HG03575 (cell line): ENCODE data around the gene FLT3LG.
"Not testable (repeated sequence)": the region's sequence is repeated elsewhere in the genome, so short reads cannot be mapped to it uniquely, and the experiment has no call there.

Experiments used
- ATAC-seq: cut with Tn5 transposase; IDR thresholded peaks from one replicate; pipeline ENCODE4 v1.9.1; 2021; ENCODE audit not compliant: unreplicated experiment, insufficient number of reproducible peaks, low FRiP score; ENCODE audit errors: extremely low read depth

FLT3LG gene

DNA sequence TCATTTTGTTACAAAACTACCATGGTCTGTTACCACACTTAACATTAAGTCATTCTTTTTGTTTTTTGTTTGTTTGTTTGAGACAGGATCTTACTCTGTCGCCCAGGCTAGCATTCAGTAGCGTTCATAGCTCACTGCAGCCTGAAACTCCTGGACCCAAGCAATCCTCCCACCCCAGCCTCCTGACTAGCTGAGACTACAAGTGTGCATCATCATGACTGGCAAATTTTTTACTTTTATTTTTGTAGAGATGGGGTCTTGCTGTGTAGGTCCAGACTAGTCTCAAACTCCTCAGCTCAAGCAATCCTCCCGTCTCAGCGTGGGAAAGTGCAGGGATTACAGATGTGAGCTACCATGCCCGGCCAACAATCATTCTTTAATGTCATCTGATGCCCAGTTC, 17.7 kb upstream of the FLT3LG start:
- ATAC-seq: no peak

DNA sequence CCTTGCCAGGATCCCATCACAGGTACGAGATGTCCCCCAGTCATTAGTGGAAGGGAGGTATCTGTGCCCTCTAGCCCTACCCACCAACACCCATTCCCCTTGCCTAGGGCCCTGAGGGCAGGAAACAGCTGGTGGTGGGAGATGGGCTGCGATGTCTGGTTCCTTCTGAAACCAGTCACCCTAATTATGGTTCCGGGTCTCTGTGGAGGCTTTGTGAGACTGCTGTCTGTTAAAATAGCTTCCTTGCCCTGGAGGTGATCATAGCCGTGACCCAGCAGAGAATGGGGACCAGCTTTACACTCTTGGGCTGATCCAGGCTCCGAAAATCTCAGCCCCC, 15.5 kb upstream of the FLT3LG start:
- no peak for ATAC-seq

DNA sequence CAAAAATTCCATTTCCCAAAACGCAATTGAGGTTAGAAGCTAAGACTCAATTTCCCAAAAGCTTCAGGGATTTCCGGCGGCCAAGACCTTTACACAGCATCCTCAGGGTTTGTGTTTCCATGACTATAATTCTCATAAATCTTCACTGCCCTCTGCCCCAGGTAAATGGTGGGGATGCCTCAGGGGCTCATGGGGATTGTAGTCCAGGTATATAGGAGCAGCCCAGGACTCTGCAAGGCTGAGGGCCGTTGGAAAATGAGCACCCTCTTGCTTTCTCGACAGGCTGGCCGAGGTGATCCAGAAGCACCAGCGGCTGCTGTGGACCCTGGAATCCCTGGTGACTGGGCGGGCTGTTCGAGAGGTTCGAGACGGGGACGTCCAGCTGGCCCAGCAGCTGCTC, 14.6 kb upstream of the FLT3LG start:
- ATAC-seq: no peak

DNA sequence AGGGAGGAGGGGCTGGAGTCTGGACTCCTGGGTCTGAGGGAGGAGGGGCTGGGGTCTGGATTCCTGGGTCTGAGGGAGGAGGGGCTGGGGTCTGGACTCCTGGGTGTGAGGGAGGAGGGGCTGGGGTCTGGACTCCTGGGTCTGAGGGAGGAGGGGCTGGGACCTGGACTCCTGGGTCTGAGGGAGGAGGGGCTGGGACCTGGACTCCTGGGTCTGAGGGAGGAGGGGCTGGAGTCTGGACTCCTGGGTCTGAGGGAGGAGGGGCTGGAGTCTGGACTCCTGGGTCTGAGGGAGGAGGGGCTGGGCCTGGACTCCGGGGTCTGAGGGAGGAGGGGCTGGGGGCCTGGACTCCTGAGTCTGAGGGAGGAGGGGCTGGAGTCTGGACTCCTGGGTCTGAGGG, 12.9 kb upstream of the FLT3LG start:
- ATAC-seq: not testable (repeated sequence)

DNA sequence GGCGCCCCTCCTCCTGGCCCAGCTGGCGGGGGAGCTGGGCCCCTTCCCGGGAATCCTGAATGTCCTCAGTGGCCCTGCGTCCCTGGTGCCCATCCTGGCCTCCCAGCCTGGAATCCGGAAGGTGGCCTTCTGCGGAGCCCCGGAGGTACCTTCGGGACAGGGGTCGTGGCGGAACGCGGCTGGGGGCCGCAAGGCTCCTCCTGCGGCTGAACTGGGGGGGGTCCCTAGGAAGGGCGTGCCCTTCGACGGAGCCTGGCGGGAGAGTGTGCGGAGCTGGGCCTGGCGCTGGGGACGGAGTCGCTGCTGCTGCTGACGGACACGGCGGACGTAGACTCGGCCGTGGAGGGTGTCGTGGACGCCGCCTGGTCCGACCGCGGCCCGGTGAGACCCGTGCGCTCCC, 12.4 kb upstream of the FLT3LG start:
- ATAC-seq: no peak

DNA sequence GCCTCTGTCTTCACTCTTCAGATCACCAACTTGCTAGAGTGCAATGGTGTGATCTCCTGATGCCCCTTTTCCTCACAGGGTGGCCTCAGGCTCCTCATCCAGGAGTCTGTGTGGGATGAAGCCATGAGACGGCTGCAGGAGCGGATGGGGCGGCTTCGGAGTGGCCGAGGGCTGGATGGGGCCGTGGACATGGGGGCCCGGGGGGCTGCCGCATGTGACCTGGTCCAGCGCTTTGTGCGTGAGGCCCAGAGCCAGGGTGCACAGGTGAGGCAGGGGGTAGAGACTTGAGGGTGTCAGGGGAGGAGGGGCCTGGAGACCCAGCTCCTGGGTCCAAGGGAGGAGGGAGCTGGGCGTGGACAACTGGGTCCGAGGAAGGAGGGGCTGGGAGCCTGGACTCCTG, 11.5 kb upstream of the FLT3LG start:
- ATAC-seq: no peak

DNA sequence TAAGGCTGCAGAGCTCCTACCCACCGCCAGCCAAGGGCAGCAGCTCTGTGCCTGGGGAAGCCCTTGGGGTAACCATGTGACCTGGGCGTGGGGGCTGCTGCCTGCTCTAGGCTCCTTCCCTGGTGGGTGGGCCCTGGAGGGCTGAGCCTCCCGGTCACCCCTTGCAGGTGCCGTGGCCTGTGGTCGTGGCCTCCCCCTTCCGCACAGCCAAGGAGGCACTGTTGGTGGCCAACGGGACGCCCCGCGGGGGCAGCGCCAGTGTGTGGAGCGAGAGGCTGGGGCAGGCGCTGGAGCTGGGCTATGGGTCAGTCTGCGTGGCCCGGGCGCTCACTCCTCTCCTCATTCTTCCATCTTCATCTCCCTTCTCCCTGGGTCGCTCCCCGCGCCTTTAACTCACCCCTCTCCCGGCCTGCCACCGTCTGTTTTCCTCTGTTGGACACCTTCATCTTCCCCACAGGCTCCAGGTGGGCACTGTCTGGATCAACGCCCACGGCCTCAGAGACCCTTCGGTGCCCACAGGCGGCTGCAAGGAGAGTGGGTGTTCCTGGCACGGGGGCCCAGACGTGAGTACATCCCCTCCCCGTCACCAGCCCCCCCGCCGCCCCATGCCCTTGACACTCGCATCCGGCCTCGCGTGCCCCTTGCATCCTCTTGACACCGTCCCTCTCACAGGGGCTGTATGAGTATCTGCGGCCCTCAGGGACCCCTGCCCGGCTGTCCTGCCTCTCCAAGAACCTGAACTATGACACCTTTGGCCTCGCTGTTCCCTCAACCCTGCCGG, 9.9 kb upstream of the FLT3LG start:
- no peak for ATAC-seq

DNA sequence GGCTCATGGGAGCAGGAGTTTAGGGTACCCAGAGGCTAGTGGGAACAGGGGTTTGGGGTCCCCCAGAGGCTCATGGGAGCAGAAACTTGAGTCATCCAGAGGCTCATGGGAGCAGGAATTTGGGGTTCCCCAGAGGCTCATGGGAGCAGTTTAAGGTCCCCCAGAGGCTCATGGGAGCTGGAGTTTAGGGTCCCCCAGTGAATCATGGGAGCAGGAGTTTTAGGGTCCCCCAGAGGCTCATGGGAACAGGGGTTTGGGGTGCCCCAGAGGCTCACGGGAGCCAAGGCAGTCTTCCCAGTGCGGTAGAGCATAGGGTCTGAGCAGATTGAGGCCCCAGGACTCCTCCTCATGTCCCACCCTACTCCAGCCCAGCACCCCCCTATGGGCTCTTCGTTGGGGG, 8.6 kb upstream of the FLT3LG start:
- ATAC-seq: no peak

DNA sequence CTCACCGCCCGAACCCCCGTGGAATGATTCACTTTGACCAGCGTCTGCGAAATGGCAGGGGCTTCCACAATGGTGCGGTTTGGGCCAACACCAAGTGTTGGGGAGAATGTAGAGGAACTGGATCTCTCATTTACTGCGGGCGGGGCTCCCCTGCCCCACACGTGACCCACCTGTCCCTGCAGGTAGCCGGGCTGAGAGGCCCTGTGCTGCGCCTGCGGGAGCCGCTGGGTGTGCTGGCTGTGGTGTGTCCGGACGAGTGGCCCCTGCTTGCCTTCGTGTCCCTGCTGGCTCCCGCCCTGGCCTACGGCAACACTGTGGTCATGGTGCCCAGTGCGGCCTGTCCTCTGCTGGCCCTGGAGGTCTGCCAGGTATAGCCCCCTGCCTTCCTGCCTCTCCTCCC, 5.8 kb upstream of the FLT3LG start:
- no peak for ATAC-seq

DNA sequence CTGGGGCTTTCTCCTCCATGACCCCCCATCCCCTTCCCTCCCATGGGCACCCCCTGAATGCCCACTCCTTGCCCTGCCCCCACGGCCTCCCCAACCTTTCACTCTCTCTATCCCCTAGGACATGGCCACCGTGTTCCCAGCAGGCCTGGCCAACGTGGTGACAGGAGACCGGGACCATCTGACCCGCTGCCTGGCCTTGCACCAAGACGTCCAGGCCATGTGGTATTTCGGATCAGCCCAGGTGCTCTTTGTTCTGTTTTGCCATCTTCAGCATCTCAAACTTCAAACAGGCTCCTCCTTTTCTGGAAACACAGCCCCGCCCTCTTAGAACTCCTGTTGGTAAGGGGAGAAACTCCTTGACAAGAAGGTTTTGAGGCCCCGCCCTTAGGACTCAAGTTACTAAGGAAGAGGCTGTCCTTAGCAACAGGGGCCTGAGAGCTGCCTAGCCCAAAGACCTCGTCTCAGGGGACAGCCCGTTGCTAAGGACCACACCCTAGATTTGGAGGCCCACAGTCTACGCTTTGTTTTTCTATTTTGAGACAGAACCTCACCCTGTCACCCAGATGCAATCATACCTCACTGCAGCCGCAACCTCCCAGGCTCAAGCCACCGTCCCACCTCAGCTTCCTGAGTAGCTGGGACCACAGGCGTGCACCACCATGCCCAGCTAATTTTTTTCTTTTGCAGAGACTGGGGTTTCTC, 5.1 kb upstream of the FLT3LG start:
- no peak for ATAC-seq

DNA sequence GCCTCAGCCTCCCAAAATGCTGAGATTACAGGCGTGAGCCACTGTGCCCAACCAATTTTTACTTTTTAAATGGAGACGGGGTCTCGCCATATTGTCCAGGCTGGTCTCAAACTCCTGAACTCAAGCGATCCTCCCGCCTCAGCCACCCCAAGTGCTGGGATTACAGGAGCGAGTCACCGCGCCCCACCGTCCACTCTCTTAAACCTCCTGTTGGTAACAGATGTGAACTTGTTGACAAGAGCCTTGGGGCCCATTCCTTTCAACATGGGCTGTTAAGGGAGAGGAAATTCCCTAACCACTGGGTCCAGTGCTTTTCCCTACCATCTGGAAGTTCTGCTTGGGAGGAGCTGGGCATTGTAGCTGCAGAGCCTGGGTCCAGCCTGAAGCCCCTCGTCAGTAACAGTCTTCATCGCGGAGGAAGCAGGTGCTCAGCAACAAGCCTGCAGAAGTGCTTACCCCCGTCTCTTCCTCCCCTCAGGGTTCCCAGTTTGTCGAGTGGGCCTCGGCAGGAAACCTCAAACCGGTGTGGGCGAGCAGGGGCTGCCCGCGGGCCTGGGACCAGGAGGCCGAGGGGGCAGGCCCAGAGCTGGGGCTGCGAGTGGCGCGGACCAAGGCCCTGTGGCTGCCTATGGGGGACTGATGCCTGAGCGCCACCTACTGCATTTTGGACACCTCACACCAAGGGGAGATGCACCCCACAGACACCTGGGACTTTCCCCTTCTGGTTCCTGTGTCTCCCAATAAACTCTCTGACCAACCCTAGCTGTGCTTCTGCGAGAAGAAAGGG, 4.0 kb upstream of the FLT3LG start:
- ATAC-seq: no peak

DNA sequence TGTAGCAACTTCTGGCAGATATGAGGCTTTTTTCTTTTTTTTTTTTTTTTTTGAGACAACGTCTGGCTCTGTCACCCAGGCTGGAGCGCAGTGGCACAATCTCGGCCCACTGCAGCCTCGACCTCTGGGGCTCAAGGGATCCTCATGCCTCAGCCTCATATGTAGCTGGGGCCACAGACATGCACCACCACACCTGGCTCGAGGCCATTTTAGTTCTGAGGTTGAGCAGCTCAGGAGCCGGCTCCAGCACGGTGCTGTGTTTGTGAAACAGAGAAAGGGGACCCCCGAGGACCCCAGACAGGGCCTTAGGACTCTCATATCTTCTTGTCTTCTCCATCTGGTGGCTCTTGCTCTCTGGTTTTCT, 3.4 kb upstream of the FLT3LG start:
- no peak for ATAC-seq

DNA sequence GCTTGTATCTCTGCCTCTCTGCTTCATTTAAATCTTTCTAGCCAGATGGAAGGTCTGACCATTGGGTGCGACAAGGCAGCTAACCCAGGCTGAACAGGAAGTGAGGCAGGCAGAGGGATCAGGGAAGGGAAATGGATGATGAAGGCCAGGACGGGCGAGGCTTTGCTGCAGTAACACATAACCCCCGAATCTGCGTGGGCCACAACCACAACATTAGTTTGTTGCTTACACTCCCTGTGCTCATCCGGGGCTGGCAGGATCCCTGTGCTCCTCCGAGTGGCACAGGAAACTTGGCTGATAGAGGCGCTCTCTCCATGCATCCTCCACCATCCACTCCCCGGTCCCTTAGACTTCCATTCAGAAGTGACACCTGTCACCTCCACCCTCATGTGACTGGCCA, 1.1 kb upstream of the FLT3LG start:
- no peak for ATAC-seq

DNA sequence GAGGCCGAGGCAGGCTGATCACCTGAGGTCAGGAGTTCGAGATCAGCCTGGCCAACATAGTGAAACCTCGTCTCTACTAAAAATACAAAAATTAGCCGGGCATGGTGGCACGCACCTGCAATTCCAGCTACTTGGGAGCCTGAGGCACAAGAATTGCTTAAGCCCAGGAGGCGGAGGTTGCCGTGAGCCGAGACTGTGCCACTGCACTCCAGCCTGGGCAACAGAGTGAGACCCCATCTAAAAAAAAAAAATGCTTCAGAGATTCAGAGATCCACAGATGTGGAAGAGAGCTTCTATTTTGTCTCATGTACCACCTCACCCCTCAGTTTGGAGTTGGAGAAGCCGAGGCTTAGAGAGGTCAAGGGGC, 531 bp upstream of the FLT3LG start:
- ATAC-seq: not testable (repeated sequence)

DNA sequence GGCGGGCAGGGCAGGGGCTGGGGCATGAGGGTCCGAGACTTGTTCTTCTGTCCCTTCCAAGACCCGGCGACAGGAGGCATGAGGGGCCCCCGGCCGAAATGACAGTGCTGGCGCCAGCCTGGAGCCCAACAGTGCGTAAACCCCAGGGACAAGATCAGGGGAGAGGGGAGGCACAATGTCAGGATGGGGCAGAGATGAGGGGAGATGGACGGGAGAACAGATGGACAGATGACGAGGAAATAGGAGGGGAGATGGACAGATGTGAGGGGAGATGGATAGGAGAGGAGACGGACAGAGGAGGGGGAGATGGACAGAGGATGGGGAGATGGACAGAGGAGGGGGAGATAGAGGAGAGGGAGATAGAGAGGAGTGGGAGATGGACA, 518 bp downstream of the FLT3LG start:
- ATAC-seq: no peak

DNA sequence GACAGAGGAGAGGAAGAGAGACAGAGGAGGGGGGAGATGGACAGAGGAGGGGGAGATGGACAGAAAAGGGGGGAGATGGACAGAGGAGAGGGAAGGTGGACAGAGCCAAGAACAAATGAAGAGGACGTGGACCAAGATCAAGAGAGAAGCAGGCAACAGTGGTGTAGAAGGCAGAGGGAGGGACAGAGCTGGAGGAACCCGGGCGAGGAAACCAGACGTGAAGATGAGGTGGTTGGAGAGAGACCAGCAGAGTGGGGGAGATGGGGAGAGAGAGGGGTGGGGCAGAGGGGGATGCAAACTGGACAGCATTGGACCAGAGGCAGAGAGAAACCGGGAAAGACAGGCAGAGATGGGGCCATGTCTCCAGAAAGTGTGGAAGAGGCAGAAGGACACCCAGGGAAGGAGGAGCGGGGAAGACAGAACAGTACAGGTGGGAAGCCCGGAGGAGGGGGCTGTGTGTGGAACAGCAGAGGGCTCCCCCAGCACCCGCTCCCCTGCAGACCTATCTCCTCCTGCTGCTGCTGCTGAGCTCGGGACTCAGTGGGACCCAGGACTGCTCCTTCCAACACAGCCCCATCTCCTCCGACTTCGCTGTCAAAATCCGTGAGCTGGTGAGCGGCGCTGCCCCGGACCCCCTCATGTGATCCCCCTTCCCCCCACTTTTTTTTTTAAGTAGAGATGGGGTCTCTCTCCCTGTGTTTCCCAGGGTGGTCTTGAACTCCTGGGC, 1.3 kb downstream of the FLT3LG start:
- no peak for ATAC-seq

DNA sequence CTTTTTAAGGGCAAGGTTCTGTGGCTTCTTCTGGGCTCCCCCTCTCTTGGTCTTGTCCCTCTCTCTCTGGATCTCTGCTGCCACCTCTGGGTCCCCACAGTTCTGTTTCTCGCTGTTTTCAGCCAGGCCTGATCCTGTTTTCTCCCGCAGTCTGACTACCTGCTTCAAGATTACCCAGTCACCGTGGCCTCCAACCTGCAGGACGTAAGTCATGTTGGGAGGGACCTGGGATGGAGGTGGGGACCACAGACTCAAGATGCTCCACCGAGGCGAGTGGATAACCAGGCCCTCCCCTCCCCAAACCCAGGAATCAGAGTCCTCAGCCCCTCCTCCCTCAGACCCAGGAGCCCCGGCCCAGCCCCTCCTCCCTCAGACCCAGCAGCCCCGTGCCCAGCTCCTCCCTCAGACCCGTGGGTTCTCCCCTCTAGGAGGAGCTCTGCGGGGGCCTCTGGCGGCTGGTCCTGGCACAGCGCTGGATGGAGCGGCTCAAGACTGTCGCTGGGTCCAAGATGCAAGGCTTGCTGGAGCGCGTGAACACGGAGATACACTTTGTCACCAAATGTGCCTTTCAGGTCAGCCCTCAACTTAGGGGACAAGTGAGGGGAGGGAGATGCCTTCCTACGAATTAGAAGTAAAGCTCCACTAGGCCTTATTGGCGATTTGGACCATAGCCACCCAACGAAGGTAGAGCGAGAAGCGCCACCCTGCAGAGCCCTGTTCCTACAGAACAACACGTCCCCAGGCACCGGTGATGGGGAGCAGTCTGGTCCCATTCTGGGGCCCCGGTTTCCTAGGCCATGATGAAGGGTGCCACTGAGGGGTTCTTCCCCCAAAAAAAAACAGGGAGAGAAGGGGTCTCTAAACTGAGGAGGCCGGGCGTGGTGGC, 2.2 kb downstream of the FLT3LG start:
- no peak for ATAC-seq

DNA sequence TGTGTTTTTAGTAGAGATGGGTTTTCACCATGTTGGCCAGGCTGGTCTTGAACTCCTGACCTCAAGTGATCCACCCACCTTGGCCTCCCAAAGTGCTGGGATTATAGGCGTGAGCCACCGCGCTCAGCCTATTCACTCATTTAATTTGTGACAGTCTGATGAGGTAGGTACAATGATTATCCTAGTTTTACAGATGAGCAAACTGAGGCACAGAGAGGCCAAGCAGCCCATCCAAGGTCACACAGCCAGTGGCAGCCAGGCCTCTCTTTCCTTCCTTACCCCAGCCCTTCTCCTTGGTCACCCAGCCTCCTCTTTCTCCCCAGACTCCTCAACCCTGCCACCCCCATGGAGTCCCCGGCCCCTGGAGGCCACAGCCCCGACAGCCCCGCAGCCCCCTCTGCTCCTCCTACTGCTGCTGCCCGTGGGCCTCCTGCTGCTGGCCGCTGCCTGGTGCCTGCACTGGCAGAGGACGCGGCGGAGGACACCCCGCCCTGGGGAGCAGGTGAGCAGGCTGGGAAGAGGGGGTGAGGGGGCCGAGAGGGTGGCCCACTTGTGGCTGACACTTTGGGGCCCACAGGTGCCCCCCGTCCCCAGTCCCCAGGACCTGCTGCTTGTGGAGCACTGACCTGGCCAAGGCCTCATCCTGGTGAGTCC, 6.1 kb downstream of the FLT3LG start:
- no peak for ATAC-seq
